KOPT-K1 (cell line): ENCODE results near the gene OTOF.

Experiments
- H3K27ac ChIP-seq: fragments of 200-600 bp; sonication (generic); 2 replicates; pipeline ENCODE4 v1.5.1; 2016; ENCODE audit warnings: antibody characterized with exemption, mild to moderate bottlenecking, low read depth, low read length; ENCODE audit not compliant: poor library complexity, severe bottlenecking
- H3K36me3 ChIP-seq: fragments of 200-600 bp; sonication (generic); 2 replicates; pipeline ENCODE4 v1.5.1; 2017; ENCODE audit warnings: antibody characterized with exemption, mild to moderate bottlenecking, low read length, moderate library complexity; ENCODE audit not compliant: insufficient read depth
- H3K9me3 ChIP-seq: fragments of 200-600 bp; sonication (generic); 2 replicates; pipeline ENCODE4 v1.5.1; 2017; ENCODE audit warnings: antibody characterized with exemption, low read length, mild to moderate bottlenecking; ENCODE audit not compliant: insufficient read depth, poor library complexity, severe bottlenecking

OTOF gene

GRCh38 chr2:26479131-26479788 lies 1.3 kb upstream of the OTOF start:
- H3K9me3 ChIP-seq, result no peaks in the 10 kb centered on the region

GRCh38 chr2:26478366-26478765 lies 442 bp upstream of the OTOF start:
- Histone ChIP-seq H3K27ac (no peak overlapping the region), H3K36me3 (no peaks in the 10 kb centered on the region), H3K9me3 (no peaks in the 10 kb centered on the region)

More at GRCh38 chr2:26479131-26479788, 1.3 kb upstream of the OTOF start:
- Histone ChIP-seq H3K36me3 (no peaks in the 10 kb centered on the region), H3K27ac (no peak overlapping the region)

- Histone ChIP-seq H3K36me3 (no peaks in the 10 kb centered on the region), H3K9me3 (no peaks in the 10 kb centered on the region), H3K27ac (no peak overlapping the region)
Observed at GRCh38 chr2:26477126-26477910, 606 bp downstream of the OTOF start.

- no peaks in the 10 kb centered on the region for H3K36me3 ChIP-seq
- H3K9me3 ChIP-seq, result no peaks in the 10 kb centered on the region
- no peak overlapping the region for H3K27ac ChIP-seq
Observed at GRCh38 chr2:26475832-26476501, 2.0 kb downstream of the OTOF start.

- no peaks in the 10 kb centered on the region for H3K9me3 ChIP-seq
- H3K36me3 ChIP-seq, result no peaks in the 10 kb centered on the region
- no peak overlapping the region for H3K27ac ChIP-seq
Observed at GRCh38 chr2:26475037-26475436, 2.9 kb downstream of the OTOF start.

- no peaks in the 10 kb centered on the region for H3K36me3 ChIP-seq
- no peak overlapping the region for H3K27ac ChIP-seq
- no peaks in the 10 kb centered on the region for H3K9me3 ChIP-seq
Observed at GRCh38 chr2:26474261-26474785, 3.6 kb downstream of the OTOF start.

- H3K27ac ChIP-seq, result no peak overlapping the region
- H3K36me3 ChIP-seq, result no peaks in the 10 kb centered on the region
- H3K9me3 ChIP-seq, result no peaks in the 10 kb centered on the region
Observed at GRCh38 chr2:26473796-26474195, 4.1 kb downstream of the OTOF start.

GRCh38 chr2:26472821-26473655 lies 4.9 kb downstream of the OTOF start:
- Histone ChIP-seq H3K36me3 (no peaks in the 10 kb centered on the region), H3K9me3 (no peaks in the 10 kb centered on the region), H3K27ac (no peak overlapping the region)

GRCh38 chr2:26471766-26472706 lies 5.9 kb downstream of the OTOF start:
- H3K36me3 ChIP-seq, result no peaks in the 10 kb centered on the region
- no peaks in the 10 kb centered on the region for H3K9me3 ChIP-seq
- no peak overlapping the region for H3K27ac ChIP-seq

GRCh38 chr2:26471289-26471688 lies 6.6 kb downstream of the OTOF start:
- no peaks in the 10 kb centered on the region for H3K36me3 ChIP-seq
- no peak overlapping the region for H3K27ac ChIP-seq
- H3K9me3 ChIP-seq, result no peaks in the 10 kb centered on the region

GRCh38 chr2:26470601-26471260 lies 7.2 kb downstream of the OTOF start:
- no peak overlapping the region for H3K27ac ChIP-seq
- no peaks in the 10 kb centered on the region for H3K36me3 ChIP-seq
- H3K9me3 ChIP-seq, result no peaks in the 10 kb centered on the region

- Histone ChIP-seq H3K9me3 (no peaks in the 10 kb centered on the region), H3K36me3 (no peaks in the 10 kb centered on the region), H3K27ac (no peak overlapping the region)
Observed at GRCh38 chr2:26469955-26470354, 8.0 kb downstream of the OTOF start.

GRCh38 chr2:26469092-26469710 lies 8.7 kb downstream of the OTOF start:
- H3K27ac ChIP-seq, result no peak overlapping the region
- no peaks in the 10 kb centered on the region for H3K36me3 ChIP-seq
- H3K9me3 ChIP-seq, result no peaks in the 10 kb centered on the region
